ENCODE results near the gene CST9. TPM values are rescaled to one million over a fixed set of nuclear protein-coding genes. Genes with fewer than 3 reads are reported as not detected.

CST9 gene
- total and polyA plus RNA-seq, 2 of the 13 experiments (the other 11 are each of a cell fraction or from before 2014, with no cell fraction given): 0.07 TPM; not detected in 1

- no peak for TF ChIP-seq RNF219 (CRISPR knock-in tag; IDR thresholded peaks at IDR 0.05)
- TF ChIP-seq ZNF256 (CRISPR knock-in tag; conservative IDR thresholded peaks at IDR 0.05): peak; percentile 74; the same call in 1 of the 2 replicates
- no peak for TF ChIP-seq ELF4 (CRISPR knock-in tag; IDR thresholded peaks at IDR 0.05; ENCODE audit: borderline replicate concordance)
- peak; percentile 75 for TF ChIP-seq ZNF687 (CRISPR knock-in tag; IDR thresholded peaks at IDR 0.05)
- TF ChIP-seq ARNT2 (CRISPR knock-in tag; IDR thresholded peaks at IDR 0.05; ENCODE audit: low read depth): peak; percentile 11; the same call in 1 of the 2 replicates
- TF ChIP-seq BRCA1 (CRISPR knock-in tag; IDR thresholded peaks at IDR 0.05): no peak
- peak; percentile 89 for TF ChIP-seq IKZF5 (CRISPR knock-in tag; IDR thresholded peaks at IDR 0.05)
- TF ChIP-seq ZNF776 (CRISPR knock-in tag; IDR thresholded peaks at IDR 0.05): no peak
- TF ChIP-seq SCMH1 (CRISPR knock-in tag; IDR thresholded peaks at IDR 0.05; ENCODE audit: borderline replicate concordance): no peak
- no peak for TF ChIP-seq CEBPZ (IDR thresholded peaks at IDR 0.05; ENCODE audit: low read length)
- no peak for TF ChIP-seq TIGD3 (CRISPR knock-in tag; IDR thresholded peaks at IDR 0.05; ENCODE audit: borderline replicate concordance)
- TF ChIP-seq TOPORS (CRISPR knock-in tag; IDR thresholded peaks at IDR 0.05): no peak
Observed at GRCh38 chr20:23585808-23586734, 19.6 kb downstream of the CST9 start (continued).

Data from HepG2 (cell line).